IPS-15b (cell line): ENCODE results near the gene BTBD2.

Experiments
- H3K27me3 ChIP-seq: one replicate; pipeline ENCODE4 v1.6.1; 2013; ENCODE audit warnings: low read length; ENCODE audit not compliant: control insufficient read depth, insufficient read depth
- H3K36me3 ChIP-seq: one replicate; pipeline ENCODE4 v1.6.1; 2013; ENCODE audit warnings: low read length; ENCODE audit not compliant: control insufficient read depth, insufficient read depth
- H3K4me1 ChIP-seq: one replicate; pipeline ENCODE4 v1.6.1; 2013; ENCODE audit warnings: mild to moderate bottlenecking, low read length; ENCODE audit not compliant: control insufficient read depth, insufficient read depth
- H3K4me3 ChIP-seq: one replicate; pipeline ENCODE4 v1.5.1; 2013; ENCODE audit warnings: low read depth, low read length
- H3K9ac ChIP-seq: one replicate; pipeline ENCODE4 v1.6.1; 2013; ENCODE audit warnings: low read depth, mild to moderate bottlenecking, low read length
- H3K9me3 ChIP-seq: one replicate; pipeline ENCODE4 v1.6.1; 2013; ENCODE audit warnings: mild to moderate bottlenecking, low read length; ENCODE audit not compliant: control insufficient read depth, insufficient read depth

BTBD2 gene

DNA sequence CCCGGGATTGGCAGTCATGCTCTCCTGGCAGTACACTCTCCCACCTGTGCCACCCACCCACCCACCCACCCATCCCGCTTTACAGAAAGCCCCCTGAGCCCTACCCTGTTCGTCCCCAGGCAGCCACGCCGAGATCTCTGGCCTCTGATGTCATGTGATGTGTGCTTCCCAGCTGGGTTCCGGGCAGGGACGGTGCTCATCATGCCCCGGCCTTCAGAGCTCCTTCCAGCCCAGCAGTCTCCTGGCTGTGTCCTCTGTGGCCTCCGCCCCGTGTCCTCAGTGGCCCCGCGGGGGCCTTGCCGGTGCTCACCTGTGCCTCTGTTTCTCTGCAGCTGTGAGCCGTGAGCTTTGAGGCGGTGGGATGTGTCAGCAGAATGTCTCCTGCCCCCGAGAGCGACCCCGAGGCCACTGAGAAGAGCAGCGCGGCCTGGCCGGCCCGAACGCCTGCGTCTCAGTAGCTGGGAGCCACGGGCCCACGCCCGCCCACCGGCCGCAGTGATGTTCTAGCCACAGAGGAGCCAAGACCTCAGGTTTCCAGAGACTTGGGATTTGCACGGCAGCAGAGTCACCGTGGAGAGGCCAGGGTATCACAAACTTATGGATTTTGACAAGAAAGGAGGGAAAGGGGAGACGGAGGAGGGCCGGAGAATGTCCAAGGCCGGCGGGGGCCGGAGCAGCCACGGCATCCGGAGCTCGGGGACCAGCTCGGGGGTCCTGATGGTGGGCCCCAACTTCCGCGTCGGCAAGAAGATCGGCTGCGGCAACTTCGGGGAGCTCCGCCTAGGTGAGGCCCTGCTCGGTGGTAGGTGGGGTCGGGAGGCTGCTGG is 46.1 kb downstream of the BTBD2 start:
- H3K27me3 ChIP-seq: no peaks in the 10 kb centered on the region
- H3K9ac ChIP-seq: no peak overlapping the region
- H3K4me1 ChIP-seq: no peaks in the 10 kb centered on the region
- H3K9me3 ChIP-seq: no peaks in the 10 kb centered on the region
- H3K4me3 ChIP-seq: no peak overlapping the region
- H3K36me3 ChIP-seq: peaks cover 21% of the 10 kb centered on the region

DNA sequence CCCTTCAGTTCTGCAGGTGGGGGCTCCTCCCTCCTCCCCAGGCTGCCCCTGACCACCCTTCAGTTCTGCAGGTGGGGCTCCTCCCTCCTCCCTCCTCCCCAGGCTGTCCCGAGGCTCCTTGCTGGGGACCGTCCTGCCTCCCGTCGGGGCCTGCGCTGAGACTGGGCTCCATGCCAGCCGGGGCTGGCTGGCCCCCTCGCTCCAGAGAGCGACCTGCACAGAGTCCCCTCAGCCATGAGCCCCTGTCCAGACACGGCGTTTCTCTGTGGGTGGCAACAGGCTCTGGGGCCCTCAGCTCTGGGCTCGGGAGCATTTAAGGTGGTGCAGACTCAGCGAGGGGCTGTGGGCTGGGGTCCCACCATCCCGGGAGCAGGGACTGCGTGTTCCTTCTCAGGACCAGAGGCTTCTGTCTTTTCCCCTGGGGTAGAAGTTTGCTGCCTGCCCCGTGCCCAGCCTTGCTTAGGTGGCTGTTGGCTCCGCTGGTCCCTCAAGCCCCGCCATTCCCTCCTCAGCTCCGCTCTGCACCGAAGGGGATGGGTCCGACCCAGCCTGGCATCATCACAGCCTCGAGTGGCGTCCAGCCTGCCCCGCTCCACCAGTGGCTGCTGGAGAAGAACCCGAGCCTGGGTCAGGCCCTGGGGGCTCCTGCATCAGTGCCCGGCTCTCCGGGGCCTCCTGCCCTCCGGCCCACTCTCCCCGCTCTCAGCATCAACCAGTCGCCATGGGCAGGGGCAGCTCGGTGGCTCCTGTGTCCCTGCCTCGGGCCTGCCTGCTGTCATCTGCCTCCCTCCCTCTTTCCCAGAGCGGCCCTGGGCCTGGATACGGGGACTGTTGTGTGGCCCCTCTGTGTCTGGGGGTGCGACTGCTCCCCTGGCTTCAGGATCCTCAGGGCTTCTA is 47.0 kb downstream of the BTBD2 start:
- no peaks in the 10 kb centered on the region for H3K4me1 ChIP-seq
- H3K9ac ChIP-seq: no peak overlapping the region
- no peak overlapping the region for H3K4me3 ChIP-seq
- no peaks in the 10 kb centered on the region for H3K27me3 ChIP-seq
- H3K9me3 ChIP-seq: no peaks in the 10 kb centered on the region
- H3K36me3 ChIP-seq: peaks cover 21% of the 10 kb centered on the region

DNA sequence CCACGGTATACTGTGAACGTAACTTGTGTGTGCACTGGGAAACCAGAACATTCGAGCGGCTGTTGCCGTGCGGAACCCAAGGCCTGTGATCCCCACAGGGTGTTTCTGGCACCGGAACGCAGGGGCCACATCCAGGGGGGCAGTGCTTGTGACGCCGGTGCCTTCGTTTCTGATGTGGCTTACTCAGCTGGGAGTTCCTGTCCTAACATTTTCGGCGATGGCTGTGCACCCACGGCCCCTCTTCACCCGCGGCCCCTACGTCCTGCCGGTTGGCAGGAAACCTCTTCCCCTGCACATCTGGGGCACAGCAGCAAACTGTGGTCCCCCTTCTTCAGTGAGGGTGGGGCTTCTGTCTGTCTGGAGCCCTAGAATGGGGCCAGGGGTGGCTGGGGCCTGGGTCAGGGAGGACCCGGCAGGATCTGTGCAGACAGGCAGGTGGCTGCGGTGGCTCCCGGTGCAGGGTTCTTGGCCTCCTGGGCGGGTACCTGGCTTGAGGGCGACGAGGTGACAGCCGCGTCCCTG is 48.4 kb downstream of the BTBD2 start:
- Histone ChIP-seq H3K4me3 (no peak overlapping the region), H3K9ac (no peak overlapping the region), H3K27me3 (no peaks in the 10 kb centered on the region), H3K4me1 (no peaks in the 10 kb centered on the region), H3K9me3 (no peaks in the 10 kb centered on the region), H3K36me3 (peaks cover 21% of the 10 kb centered on the region)

DNA sequence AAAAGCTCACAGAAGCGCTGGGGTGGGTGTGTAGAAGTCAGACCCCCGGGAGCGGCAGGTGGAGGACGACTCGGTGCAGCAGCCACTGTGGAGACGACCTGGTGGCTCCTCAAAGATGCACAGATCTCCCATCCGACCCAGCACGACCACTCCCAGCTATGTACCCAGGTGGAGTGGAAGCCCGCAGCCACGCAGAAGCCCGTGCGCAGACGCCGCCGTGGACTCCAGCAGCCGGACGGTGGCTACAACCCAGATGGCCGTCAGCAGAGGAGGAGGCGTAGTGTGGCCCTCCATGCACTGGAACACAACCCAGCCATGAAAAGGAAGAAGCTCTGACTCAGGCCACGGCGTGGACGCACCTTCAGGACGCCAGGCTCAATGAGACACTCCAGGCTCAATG is 52.8 kb downstream of the BTBD2 start:
- Histone ChIP-seq H3K4me1 (no peaks in the 10 kb centered on the region), H3K9ac (no peak overlapping the region), H3K27me3 (no peaks in the 10 kb centered on the region), H3K4me3 (no peak overlapping the region), H3K9me3 (no peaks in the 10 kb centered on the region), H3K36me3 (no peaks in the 10 kb centered on the region)

DNA sequence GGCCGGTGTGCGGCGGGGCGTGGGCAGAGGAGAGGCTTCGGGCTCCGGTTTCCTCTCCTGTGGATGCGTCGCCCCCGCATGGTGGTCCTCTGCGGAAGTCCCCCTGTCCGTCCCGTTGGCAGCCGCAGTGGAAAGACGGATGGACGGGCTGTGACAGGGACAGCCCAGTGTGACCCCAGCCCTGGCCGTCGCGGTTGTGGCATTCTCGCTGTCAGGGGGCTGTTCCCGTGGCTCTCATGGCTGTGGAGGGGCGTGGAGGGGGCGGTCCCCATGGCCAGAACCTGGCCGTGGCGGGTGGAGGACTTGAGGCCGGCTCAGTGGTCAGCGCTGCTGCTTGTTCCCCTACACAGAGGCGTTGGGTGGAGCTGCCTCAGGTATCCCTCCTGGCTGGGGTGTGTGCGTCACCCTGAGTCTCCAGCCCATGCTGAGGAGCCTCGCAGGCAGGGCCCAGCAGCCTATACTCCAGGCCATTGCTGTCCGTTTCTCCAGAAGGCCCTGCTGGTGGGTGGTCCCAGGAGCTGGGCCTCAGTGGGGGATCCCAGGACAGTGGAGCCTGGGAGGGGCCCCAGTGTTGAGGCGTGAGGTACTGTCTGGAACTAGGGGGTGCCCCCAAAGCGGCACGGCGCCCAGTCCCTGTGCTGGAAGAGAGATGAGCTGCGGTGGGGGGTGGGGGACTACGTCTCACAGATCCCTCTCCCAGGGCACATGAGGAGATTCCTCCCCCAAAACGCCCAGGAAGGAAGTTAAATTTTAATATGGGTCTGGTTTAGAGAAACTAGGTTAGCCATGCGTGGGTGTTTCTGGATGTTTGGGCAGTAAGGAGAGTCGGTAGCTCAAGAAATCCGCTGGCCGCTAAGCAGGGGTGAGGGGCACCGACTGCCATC is 54.3 kb downstream of the BTBD2 start:
- Histone ChIP-seq H3K27me3 (no peaks in the 10 kb centered on the region), H3K4me3 (no peak overlapping the region), H3K4me1 (no peaks in the 10 kb centered on the region), H3K36me3 (no peaks in the 10 kb centered on the region), H3K9me3 (no peaks in the 10 kb centered on the region), H3K9ac (no peak overlapping the region)

DNA sequence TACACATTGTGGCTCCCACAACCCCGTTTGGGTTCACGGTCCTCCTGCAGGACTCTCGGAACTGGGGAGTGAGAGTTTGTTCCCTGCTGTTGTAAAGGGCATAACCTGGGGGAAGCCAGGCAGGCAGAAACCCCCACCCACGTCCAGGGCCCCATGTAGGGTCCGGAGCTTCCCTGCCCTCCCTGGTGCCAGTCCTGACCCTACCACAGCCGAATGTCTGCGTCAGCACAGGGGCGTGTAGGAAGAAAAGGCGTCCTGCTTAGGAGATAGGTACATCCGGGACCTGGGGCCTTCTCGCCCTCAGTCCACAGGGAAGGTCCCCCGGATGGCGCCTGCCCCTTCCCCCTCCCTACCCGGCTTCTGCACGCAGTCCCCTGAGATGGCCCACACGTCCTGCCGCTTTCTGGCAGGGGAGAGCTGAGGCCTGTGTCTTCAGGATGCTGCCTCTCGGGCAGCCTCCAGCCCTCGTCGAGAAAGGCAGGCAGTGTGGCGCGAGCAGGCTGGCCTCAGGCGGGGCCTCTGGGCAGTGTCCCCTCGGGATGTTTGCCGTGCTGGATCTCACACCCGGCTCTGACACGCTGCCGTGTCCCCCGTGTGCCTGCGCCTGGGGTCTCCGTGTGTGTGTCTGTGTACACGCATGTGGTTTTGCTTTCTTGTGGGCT is 55.5 kb downstream of the BTBD2 start:
- Histone ChIP-seq H3K9ac (no peak overlapping the region), H3K4me1 (no peaks in the 10 kb centered on the region), H3K4me3 (no peak overlapping the region), H3K27me3 (no peaks in the 10 kb centered on the region), H3K36me3 (no peaks in the 10 kb centered on the region), H3K9me3 (no peaks in the 10 kb centered on the region)

DNA sequence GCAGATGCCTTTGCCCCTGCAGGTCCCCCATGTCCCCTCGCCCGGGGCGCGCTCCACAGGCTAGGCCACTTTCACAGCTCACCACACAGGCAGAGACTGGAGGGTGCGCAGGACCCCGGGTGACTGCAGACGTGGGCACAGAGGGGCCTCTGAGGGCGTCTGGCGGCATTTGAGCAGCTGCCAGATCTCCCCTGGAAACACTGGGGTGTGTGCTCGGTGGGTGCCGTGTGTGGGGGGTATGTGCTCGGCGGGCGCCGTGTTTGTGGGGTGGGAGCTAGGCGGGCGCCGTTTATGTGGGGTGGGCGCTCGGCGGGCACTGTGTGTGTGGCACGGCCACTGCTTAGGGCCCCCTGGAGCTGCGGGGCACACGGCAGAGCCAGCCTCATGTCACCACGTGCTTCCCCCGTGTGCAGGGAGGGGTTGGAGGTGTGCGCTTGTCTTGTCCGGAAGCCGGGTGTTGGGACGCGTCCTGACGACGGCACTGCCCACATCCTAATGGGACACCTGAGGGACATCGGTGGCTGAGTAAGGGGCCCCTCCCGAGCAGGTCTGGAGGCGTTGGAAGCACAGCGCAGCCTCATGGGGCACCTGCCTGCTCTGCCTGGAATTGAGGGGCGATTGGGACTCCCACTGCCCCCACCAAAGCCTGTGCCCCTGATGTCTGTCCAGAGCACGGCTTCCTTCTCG is 57.8 kb downstream of the BTBD2 start:
- Histone ChIP-seq H3K27me3 (no peaks in the 10 kb centered on the region), H3K9me3 (no peaks in the 10 kb centered on the region), H3K9ac (no peak overlapping the region), H3K4me3 (no peak overlapping the region), H3K36me3 (peaks cover 9% of the 10 kb centered on the region), H3K4me1 (no peaks in the 10 kb centered on the region)

DNA sequence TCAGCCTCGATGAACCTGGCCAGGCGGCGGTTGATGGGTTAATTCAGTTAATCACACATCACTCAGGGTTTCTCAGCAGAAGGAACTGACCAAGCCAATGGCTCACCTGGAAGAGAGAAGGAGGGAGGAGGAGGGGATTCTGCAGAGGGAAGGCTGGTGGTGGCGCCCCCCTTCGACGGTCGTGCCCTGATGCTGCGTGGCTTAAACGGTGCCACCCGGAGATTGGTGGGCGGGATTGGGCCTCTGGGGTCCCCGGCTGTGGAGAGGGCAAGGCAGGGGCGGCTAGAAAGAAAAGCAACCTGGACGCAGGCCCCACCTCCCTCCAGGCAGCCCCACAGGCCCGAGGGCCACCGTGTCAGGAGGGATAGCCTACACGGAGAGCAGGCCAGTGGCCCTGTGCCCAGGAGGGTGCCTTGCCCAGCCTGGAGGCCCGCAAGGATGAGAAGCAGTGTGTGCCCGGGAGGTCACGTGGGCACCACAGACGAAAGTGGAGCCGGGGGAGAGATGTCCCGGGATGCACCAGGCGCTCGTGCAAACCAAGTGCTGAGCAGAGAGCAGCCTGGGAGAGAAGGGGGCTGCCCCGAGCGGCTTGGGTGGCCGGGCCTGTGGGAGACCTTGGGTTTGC is 58.5 kb downstream of the BTBD2 start:
- Histone ChIP-seq H3K27me3 (no peaks in the 10 kb centered on the region), H3K4me1 (no peaks in the 10 kb centered on the region), H3K9ac (no peak overlapping the region), H3K36me3 (peaks cover 14% of the 10 kb centered on the region), H3K9me3 (no peaks in the 10 kb centered on the region), H3K4me3 (no peak overlapping the region)

DNA sequence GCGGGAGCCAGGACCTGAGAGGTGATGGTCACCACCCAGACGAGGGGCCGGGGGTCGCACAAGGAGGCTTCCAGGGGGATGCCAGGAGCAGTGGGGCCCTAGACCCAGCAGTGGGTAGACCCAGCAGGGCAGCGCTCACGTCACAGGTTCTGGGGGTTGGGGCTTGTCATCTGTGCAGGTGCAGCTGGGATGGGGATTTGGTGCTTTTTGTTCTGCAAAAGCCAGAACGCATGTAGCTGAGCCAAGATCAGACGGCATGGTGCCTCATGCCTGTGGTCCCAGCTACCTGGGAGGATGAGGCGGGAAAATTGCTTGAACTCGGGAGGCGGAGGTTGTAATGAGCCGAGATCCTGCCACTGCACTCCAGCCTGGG is 59.4 kb downstream of the BTBD2 start:
- peaks cover 16% of the 10 kb centered on the region for H3K36me3 ChIP-seq
- H3K9me3 ChIP-seq: no peaks in the 10 kb centered on the region
- H3K4me1 ChIP-seq: no peaks in the 10 kb centered on the region
- H3K27me3 ChIP-seq: no peaks in the 10 kb centered on the region
- H3K9ac ChIP-seq: no peak overlapping the region
- H3K4me3 ChIP-seq: no peak overlapping the region
